Calu3 (cell line): ENCODE data around the gene CACNA1G. TPM values are rescaled to one million over a fixed set of nuclear protein-coding genes. Genes with fewer than 3 reads are reported as not detected.

Source experiments
- BruUV-seq: library from RNA; stranded (reverse); fragments of 400-500 nt; replicated peaks from 2 replicates; lab custom pipeline; 2021; lab: Mats Ljungman, UMichigan
- CTCF ChIA-PET: fragments of 300-600 bp; sonication (Branson Sonifier 250); formaldehyde crosslinking; loops from one replicate; lab custom pipeline; 2022; ENCODE audit warnings: antibody characterized with exemption; lab: Charles Lee
- DNase-seq: peaks from one replicate; pipeline ENCODE4 v3.0.0; 2022
- H3K27ac Mint-ChIP-seq: one replicate; pipeline ENCODE4 v1.8.0; 2022; ENCODE audit warnings: mixed read lengths; ENCODE audit not compliant: unreplicated experiment
- H3K27me3 Mint-ChIP-seq: one replicate; pipeline ENCODE4 v1.8.0; 2022; ENCODE audit warnings: mixed read lengths; ENCODE audit not compliant: unreplicated experiment
- H3K36me3 Mint-ChIP-seq: one replicate; pipeline ENCODE4 v1.8.0; 2022; ENCODE audit warnings: mild to moderate bottlenecking, moderate library complexity, mixed read lengths; ENCODE audit not compliant: insufficient read depth, unreplicated experiment
- H3K4me1 Mint-ChIP-seq: one replicate; pipeline ENCODE4 v1.8.0; 2022; ENCODE audit warnings: mild to moderate bottlenecking, low read depth, mixed read lengths; ENCODE audit not compliant: unreplicated experiment
- H3K4me3 Mint-ChIP-seq: one replicate; pipeline ENCODE4 v1.8.0; 2022; ENCODE audit warnings: mild to moderate bottlenecking, low read depth, moderate library complexity, mixed read lengths; ENCODE audit not compliant: unreplicated experiment
- H3K9me3 Mint-ChIP-seq: one replicate; pipeline ENCODE4 v1.8.0; 2022; ENCODE audit warnings: low read depth, mixed read lengths; ENCODE audit not compliant: unreplicated experiment
- intact Hi-C: fragments of 100-400 bp; cut with micrococcal nuclease; formaldehyde crosslinking; loops from one replicate; pipeline ENCODE4 v1.10.0; 2022; ENCODE audit not compliant: unreplicated experiment
- total RNA-seq: library from RNA; stranded (reverse); gene quantifications from 2 replicates; pipeline ENCODE4 v1.2.3, GENCODE V29; 2022
- TF ChIP-seq, protein P1 (sequence below): fragments of 200-600 bp; IDR thresholded peaks from one replicate; pipeline ENCODE4 v1.8.0; 2022; ENCODE audit warnings: antibody characterized with exemption; ENCODE audit not compliant: unreplicated experiment

CACNA1G gene
- total RNA-seq, 1 experiment from 2014 or later, result not detected

DNA sequence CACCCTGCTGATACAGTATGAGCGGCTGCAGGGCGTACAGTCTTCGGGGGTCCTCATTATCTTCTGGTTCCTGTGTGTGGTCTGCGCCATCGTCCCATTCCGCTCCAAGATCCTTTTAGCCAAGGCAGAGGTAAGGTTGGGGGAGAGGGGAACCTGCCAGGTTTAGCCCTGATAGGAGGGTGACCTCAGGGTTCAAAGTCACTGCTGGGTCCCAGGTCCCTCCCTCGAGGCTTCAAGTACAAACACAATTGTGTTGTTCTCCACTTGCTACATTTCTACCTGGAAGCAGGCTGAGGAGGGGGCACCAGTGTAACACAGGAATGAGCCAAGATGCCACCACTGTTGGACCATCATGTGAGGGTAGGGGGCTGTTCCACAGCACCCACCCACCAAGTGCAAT, 96.5 kb downstream of the CACNA1G start:
- intact Hi-C loops, result no loop called here

GRCh38 chr17:50657627-50658026, 97.1 kb downstream of the CACNA1G start:
- CTCF ChIA-PET, result interaction anchor here (0.6 kb wide), 1 partner anchor 34 kb away, joined by 7 read pairs; no protein-coding TSS in a partner anchor
- TF ChIP-seq, protein P1, sequence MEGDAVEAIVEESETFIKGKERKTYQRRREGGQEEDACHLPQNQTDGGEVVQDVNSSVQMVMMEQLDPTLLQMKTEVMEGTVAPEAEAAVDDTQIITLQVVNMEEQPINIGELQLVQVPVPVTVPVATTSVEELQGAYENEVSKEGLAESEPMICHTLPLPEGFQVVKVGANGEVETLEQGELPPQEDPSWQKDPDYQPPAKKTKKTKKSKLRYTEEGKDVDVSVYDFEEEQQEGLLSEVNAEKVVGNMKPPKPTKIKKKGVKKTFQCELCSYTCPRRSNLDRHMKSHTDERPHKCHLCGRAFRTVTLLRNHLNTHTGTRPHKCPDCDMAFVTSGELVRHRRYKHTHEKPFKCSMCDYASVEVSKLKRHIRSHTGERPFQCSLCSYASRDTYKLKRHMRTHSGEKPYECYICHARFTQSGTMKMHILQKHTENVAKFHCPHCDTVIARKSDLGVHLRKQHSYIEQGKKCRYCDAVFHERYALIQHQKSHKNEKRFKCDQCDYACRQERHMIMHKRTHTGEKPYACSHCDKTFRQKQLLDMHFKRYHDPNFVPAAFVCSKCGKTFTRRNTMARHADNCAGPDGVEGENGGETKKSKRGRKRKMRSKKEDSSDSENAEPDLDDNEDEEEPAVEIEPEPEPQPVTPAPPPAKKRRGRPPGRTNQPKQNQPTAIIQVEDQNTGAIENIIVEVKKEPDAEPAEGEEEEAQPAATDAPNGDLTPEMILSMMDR, result no peak
- no peak overlapping the region for H3K4me3 Mint-ChIP-seq
- peaks cover 17% of the 10 kb centered on the region for H3K36me3 Mint-ChIP-seq
- no peaks in the 10 kb centered on the region for H3K9me3 Mint-ChIP-seq
- no peak for DNase-seq
- intact Hi-C loops, result no loop called here
- BruUV-seq, result no TSS peak
- no peak overlapping the region for H3K27ac Mint-ChIP-seq
- H3K27me3 Mint-ChIP-seq, result no peaks in the 10 kb centered on the region
- H3K4me1 Mint-ChIP-seq, result peaks cover 25% of the 10 kb centered on the region

More for the DNA sequence above, 96.5 kb downstream of the CACNA1G start:
- Mint-ChIP-seq H3K4me3 (no peak overlapping the region), H3K9me3 (no peaks in the 10 kb centered on the region), H3K36me3 (peaks cover 14% of the 10 kb centered on the region), H3K27ac (no peak overlapping the region), H3K27me3 (no peaks in the 10 kb centered on the region), H3K4me1 (peaks cover 19% of the 10 kb centered on the region)
- CTCF ChIA-PET, result interaction anchor here (0.6 kb wide), 1 partner anchor 34 kb away, joined by 7 read pairs; no protein-coding TSS in a partner anchor
- no TSS peak for BruUV-seq
- no peak for DNase-seq
- TF ChIP-seq, protein P1, result no peak

DNA sequence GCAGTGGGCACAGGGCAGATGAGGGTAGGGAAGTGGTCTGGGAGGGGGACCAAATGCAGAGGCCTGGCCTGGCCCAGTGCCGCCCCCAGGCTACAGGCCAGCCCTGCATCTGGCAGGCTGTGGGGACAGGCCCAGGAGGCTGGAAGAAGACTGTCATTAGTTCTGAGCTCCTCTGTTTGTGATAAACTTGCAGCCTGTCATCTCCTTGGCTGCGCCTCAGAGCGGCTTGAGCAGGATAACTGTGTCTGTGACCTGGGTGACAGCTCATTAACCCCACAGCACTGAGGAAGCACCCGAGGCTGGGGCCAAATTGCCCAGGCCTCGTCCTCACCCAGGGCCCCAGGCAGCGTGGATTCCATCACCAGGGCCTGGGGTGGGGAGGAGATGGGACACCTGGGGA, 98.1 kb downstream of the CACNA1G start:
- no peaks in the 10 kb centered on the region for H3K27me3 Mint-ChIP-seq
- DNase-seq, result no peak
- H3K36me3 Mint-ChIP-seq, result peaks cover 20% of the 10 kb centered on the region
- BruUV-seq, result no TSS peak
- no peak overlapping the region for H3K27ac Mint-ChIP-seq
- peaks cover 34% of the 10 kb centered on the region for H3K4me1 Mint-ChIP-seq
- TF ChIP-seq, protein P1, result no peak
- no peaks in the 10 kb centered on the region for H3K9me3 Mint-ChIP-seq
- CTCF ChIA-PET, result interaction anchor here (0.6 to 0.8 kb wide), 2 partner anchors 34 to 609 kb away, joined by 3 to 5 read pairs; no protein-coding TSS in a partner anchor
- no peak overlapping the region for H3K4me3 Mint-ChIP-seq
- intact Hi-C loops, result no loop called here

GRCh38 chr17:50659179-50659578, 98.7 kb downstream of the CACNA1G start:
- no TSS peak for BruUV-seq
- Mint-ChIP-seq H3K4me3 (no peak overlapping the region), H3K36me3 (peaks cover 20% of the 10 kb centered on the region), H3K4me1 (peaks cover 34% of the 10 kb centered on the region), H3K27me3 (no peaks in the 10 kb centered on the region), H3K9me3 (no peaks in the 10 kb centered on the region), H3K27ac (no peak overlapping the region)
- CTCF ChIA-PET, result interaction anchor here (0.6 kb wide), 2 partner anchors 35 to 608 kb away, joined by 3 to 5 read pairs; no protein-coding TSS in a partner anchor
- TF ChIP-seq, protein P1, result no peak
- intact Hi-C loops, result no loop called here
- DNase-seq, result no peak
